Measurements from ENCODE around the gene TBP.
A peak's percentile ranks its signal among the peaks of the same experiment; 100 is the strongest.
"Not testable (repeated sequence)": the region's sequence is repeated elsewhere in the genome, so short reads cannot be mapped to it uniquely, and the experiment has no call there.

Gene TBP

GRCh38 chr6:170554013-170554795 is at the start of gene TBP:
Gene TBP, plus strand, starts transcription at chr6:170554369. Its CDS starts 2,661 bp downstream, at chr6:170557030.
- DNase-seq (ENCODE audit: low read depth), result peak; percentile 93

- no peak for DNase-seq (ENCODE audit: low read depth)
Observed at GRCh38 chr6:170504479-170504878, 49.7 kb upstream of the TBP start.

GRCh38 chr6:170505306-170505705 is 48.9 kb upstream of the TBP start:
- DNase-seq (ENCODE audit: low read depth), result no peak

- DNase-seq (ENCODE audit: low read depth), result no peak
Observed at GRCh38 chr6:170506446-170506845, 47.7 kb upstream of the TBP start.

GRCh38 chr6:170507728-170508127 is 46.4 kb upstream of the TBP start:
- not testable (repeated sequence) for DNase-seq (ENCODE audit: low read depth)

GRCh38 chr6:170508275-170508674 is 45.9 kb upstream of the TBP start:
- DNase-seq (ENCODE audit: low read depth), result not testable (repeated sequence)

- not testable (repeated sequence) for DNase-seq (ENCODE audit: low read depth)
Observed at GRCh38 chr6:170508892-170509722, 45.1 kb upstream of the TBP start.

GRCh38 chr6:170509723-170510018 is 44.5 kb upstream of the TBP start:
- DNase-seq (ENCODE audit: low read depth), result no peak

- DNase-seq (ENCODE audit: low read depth), result no peak
Observed at GRCh38 chr6:170510631-170511030, 43.5 kb upstream of the TBP start.

- DNase-seq (ENCODE audit: low read depth), result no peak
Observed at GRCh38 chr6:170512249-170512648, 41.9 kb upstream of the TBP start.

GRCh38 chr6:170514908-170515307 is 39.3 kb upstream of the TBP start:
- no peak for DNase-seq (ENCODE audit: low read depth)

GRCh38 chr6:170516783-170517616 is 37.2 kb upstream of the TBP start:
- peak; percentile 3 for DNase-seq (ENCODE audit: low read depth)

GRCh38 chr6:170522565-170523183 is 31.5 kb upstream of the TBP start:
- DNase-seq (ENCODE audit: low read depth), result no peak

GRCh38 chr6:170523256-170524171 is 30.7 kb upstream of the TBP start:
- no peak for DNase-seq (ENCODE audit: low read depth)

- no peak for DNase-seq (ENCODE audit: low read depth)
Observed at GRCh38 chr6:170524172-170524502, 30.0 kb upstream of the TBP start.

- no peak for DNase-seq (ENCODE audit: low read depth)
Observed at GRCh38 chr6:170525795-170526194, 28.4 kb upstream of the TBP start.

- not testable (repeated sequence) for DNase-seq (ENCODE audit: low read depth)
Observed at GRCh38 chr6:170527995-170528394, 26.2 kb upstream of the TBP start.

GRCh38 chr6:170529839-170530469 is 24.2 kb upstream of the TBP start:
- DNase-seq (ENCODE audit: low read depth), result peak; percentile 38

- DNase-seq (ENCODE audit: low read depth), result no peak
Observed at GRCh38 chr6:170532867-170533488, 21.2 kb upstream of the TBP start.

- DNase-seq (ENCODE audit: low read depth), result no peak
Observed at GRCh38 chr6:170533792-170534191, 20.4 kb upstream of the TBP start.

All from activated T-helper 1 cell treated with Interleukin-2 at 50 U/mL for 16 hours (primary cell).